Stimulated activated CD8-positive, alpha-beta memory T cell treated with anti-CD3 and anti-CD28 coated beads, Interleukin-12 subunit alpha, Interleukin-12 subunit beta, amount 100 ng/mL, for 24 hours (primary cell): Measurements from ENCODE around the gene RRAD.
A peak's percentile ranks its signal among the peaks of the same experiment; 100 is the strongest.
"Not testable (repeated sequence)": the region's sequence is repeated elsewhere in the genome, so short reads cannot be mapped to it uniquely, and the experiment has no call there.

Source experiments
- DNase-seq: peaks from one replicate; pipeline ENCODE4 v3.0.0-alpha.2; 2020; ENCODE audit errors: extremely low read depth

RRAD gene

DNA sequence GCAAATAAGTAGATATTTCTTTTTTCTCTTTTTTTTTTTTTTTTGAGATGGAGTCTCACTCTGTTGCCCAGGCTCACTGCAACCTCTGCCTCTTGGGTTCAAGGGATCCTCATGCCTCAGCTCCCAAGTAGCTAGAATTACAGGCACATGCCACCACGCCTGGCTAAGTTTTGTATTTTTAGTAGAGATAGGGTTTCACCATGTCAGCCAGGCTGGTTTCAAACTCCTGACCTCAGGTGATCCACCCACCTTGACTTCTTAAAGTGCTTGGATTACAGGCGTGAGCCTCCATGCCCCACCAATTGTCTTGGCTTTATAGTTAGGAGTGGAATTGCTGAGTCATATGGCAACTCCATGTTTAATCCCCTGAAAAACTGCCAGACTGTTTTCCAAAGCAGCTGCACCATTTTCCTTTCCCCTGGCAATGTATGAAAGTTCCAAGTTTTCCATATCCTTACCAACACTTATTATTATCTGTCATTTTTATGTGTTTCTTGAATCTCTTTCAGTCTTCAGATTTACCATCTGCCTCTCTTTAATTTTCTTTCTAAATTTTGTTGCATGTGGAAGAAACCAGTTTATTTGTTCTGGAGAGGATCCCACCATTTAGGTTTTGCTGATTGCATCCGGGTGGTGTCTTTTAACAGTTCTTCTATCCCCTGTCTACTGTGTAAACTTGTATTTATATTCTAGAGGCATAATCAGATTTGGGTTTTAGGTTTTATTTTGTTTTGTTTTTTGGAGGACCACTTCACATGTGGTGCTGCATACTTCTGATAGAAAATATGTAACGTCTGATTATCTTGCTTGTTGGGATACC, 25.8 kb upstream of the RRAD start:
- DNase-seq = no peak

DNA sequence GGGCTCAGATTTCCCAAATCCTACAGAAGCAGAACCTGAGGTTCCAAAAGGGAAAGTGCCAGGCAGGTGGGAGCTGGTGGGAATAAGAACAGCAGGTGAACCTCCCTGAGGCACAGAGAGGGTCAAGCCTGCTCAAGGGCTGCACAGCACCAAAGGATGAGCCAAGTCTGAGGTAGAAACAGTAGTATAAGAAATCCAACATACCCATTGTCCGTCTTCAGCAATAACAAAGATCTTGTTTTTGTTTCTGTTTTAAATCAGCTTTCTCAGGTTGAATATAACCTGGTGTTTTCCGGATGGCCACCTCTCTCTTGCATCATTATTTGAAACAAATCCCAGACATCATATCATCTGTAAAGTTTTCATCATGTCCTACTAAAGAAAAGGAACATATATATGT, 25.1 kb upstream of the RRAD start:
- DNase-seq = no peak

DNA sequence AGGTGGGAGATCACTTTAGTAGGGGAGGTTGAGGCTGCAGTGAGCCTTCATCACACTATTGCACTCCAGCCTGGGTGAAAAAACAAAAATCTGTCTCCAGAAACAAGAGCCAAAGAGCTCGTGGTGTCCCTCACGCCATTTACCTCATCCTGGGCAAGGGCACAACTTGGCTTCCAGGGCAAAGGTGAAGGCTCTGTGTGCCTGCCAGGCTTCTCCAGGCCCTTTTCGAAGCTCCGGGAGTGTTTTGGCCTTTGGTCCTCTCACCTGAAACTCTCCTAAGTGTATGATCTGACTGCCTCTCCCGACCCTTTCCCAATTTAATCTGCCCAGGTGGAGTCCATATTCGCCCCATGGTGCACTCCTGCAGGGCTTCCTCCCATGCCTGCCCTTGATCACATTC, 24.1 kb upstream of the RRAD start:
- no peak for DNase-seq

DNA sequence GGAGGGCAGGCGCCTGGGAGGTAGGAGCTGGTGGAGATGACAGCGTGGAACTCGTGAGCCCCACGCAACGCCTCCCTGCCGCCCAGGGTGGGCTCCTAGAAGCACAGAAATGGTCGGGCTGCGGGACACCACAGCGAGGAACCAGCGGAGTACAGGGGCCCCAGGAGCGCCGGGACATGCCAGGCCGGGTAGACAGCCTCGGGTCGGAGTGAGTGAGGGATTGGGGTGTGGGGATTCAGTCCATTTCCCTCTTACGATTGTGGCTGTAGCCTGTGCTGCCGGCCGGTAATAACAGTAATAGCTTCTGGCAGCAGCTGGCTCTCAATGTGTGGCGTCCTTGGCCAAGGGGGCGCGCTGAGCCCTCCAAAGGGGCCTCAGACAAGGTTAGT, 23.5 kb upstream of the RRAD start:
- DNase-seq = no peak

DNA sequence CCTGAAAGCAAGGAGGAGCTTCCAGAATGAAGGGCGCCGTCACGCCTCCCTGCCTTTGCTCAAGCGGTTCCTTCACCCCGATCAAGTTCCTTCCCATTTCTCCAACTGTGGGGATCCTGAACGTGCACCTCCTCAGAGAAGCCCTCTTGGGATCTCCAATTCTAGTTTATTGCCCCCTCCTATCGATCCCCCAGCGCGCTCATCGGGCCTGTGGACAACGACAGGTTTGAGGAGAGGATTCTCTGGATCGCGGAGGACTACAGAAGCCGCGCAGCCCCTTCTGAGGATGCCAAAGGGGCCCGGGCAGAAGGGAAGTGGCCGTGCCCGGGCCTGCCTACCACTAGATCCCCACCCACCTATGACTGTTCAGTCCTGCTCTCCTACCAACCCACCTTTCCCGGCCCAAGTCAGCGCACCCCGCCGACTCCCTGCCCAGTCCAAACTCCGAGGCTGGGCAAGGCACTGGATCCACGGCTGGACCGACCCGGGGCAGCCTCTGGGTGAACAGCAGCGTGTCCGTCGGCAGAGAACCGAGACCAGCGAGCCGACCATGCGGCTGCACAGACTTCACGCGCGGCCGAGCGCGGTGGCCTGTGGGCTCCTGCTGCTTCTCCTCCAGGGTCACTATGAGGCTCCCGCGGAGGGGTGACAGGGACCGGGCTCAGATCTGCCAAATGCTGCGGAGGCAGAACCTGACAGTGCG, 22.9 kb upstream of the RRAD start:
- no peak for DNase-seq

DNA sequence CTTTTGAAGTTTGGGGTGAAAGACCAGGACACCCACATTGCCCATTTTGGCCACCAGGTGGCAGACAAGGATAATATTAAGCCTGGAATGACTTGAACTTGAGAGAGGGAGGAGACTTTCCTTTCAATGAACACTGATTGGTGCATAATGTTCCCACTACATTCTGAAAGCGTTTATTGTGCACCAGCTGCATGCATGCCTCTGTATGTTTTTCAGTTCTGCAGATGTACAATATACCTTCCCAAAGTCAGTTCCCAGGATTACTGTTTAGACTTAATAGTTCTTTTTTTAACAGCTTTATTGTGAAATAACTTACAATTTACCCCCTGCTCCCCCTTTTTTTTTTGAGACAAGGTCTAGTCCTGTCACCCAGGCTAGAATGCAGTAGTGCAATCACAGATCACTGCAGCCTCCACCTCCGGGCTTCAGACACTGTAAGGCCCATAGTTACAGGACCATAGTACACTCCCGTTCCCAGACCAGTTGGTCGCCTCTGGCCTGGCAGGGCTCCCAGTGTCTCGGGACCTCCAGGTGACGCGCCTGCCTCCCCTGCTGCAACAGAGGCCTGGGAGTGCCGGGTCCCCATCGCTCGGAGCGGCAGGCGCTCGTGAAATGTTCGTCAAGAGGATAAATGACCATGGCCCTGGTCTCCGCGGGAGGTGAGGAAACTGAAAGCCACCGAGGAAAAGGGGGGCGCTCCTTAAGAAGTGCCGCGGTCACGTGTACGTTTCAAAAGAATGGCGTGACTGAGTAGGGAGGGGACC, 22.1 kb upstream of the RRAD start:
- DNase-seq = peak; percentile 52

DNA sequence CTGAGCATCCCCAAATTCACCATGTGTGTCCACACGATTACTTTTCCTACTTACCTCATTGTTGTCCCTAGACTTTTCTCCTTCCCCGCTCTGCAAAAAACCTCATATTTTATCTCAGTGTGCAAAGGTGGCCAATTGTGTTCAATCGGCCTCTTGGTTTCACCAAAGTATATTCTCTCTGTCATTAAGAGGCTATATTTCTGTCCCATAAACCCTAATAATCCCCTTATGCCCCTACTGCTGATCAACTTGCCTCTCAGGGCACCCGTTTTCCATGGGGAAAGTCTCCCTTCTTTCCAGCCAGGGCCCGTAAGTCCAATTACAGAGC, 21.6 kb upstream of the RRAD start:
- no peak for DNase-seq

DNA sequence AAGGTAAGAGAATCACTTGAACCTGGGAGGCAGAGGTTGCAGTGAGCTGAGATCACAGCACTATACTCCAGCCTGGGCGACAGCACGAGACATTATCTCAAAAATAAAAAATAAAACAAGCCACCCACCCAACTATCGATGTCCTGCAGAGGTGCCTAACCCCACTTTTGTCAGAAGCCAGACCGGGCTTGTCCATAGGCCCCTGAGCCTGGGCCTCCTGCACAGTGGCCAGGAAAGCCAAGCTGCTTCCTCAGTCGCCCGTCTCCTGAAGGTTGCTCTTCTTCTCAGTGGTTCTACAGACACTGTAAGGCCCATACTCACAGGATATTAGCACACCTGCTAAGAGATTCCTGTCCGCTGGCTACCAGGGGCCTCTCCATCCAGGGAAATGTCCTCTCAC, 21.2 kb upstream of the RRAD start:
- DNase-seq = no peak

DNA sequence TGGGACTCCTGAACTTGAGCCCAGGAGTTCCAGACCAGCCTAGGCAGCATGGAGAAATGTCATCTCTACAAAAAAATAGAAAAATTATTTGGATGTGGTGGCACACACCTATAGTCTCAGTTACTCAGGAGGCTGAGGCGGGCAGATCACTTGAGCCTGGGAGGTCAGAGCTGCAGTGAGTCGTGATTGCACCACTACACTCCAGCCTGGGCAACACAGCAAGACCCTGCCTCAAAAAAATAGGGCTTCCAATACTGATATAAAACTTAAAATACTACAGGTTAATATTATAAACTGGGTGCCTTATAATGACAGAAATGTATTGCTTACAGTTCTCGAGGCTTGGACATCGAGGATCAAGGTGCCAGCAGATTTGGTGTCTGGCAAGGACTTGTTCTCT, 20.6 kb upstream of the RRAD start:
- DNase-seq = no peak

DNA sequence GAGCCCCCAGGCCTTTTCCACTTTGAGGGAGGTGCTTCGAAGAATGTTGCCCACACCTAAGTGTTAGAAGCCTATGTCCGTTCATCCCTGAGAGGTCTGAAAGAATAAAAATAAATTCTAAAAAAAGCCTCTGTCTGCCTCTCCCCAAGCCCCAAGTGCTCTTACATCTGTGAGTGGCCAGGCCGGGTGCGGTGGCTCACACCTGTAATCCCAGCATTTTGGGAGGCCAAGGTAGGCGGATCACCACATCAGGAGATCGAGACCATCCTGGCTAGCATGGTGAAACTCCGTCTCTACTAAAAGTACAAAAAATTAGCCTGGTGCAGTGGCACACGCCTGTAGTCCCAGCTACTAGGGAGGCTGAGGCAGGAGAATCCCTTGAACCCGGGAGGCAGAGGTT, 19.6 kb upstream of the RRAD start:
- DNase-seq = not testable (repeated sequence)

DNA sequence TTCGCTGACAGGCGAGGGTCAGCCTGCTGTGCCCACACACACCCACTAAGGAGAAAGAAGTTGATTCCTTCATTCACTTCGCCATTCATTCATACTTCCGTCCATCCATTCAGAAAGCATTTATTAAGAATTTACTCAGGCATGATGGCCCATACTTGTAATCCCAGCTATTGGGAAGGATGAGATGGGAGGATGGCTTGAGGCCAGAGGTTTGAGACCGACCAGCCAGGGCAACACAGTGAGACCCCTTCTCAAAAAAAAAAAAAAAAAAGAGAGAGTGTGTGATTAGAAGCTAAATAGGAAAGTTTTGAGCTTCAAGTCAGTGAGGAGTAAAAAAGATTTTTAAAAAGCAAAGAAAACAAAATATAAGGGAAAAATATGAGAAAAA, 18.7 kb upstream of the RRAD start:
- DNase-seq = no peak

DNA sequence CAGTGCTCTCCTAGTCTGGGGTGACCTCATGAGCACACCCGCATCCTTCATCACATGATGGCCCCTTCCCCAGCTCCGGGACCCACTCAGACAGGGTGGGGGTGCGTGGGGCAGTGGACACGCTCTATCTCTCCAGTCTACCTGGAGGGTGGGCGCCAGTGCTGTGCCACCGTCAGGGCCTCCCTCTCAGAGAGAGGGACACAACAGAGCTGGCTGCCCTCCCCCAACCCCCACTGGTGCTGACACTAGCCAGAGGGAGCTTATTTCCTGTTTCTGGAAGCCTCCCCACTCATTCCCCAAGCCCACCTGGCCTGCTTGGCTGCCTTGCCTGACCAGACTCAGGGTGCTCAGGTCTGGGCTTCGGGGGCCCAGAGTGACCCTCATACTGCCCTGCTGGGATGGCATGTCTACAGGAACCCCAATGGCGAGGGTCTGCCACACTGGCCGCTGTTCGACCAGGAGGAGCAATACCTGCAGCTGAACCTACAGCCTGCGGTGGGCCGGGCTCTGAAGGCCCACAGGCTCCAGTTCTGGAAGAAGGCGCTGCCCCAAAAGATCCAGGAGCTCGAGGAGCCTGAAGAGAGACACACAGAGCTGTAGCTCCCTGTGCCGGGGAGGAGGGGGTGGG, 18.2 kb upstream of the RRAD start:
- no peak for DNase-seq

DNA sequence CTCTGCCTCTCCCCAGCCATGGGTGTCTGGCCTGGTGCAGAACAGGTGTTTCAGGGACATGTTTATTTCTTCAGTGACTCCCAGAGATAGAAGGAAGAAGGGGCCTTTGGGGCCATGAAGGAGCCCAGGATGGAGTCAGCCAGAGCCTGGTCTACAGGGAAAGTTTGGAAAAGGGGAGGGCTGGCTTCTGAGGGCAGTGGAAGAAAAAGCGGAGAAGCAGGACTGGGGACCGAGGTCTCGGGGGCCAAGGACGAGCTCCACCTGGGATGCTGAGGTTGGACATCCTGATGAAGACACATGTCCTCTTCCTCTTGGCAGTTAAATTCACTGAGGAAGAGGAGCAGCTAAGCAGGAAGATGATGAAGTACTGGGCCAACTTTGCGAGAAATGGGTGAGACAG, 17.6 kb upstream of the RRAD start:
- DNase-seq = no peak

DNA sequence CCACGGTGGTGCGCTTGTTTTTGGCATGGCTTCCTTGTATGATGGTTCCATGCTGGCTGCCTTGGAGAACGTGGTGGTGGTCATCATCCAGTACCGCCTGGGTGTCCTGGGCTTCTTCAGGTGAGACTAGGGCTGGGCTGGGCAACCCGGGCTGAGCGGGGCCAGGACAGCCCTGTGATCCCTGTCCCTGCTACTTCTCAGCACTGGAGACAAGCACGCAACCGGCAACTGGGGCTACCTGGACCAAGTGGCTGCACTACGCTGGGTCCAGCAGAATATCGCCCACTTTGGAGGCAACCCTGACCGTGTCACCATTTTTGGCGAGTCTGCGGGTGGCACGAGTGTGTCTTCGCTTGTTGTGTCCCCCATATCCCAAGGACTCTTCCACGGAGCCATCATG, 14.9 kb upstream of the RRAD start:
- DNase-seq = no peak

DNA sequence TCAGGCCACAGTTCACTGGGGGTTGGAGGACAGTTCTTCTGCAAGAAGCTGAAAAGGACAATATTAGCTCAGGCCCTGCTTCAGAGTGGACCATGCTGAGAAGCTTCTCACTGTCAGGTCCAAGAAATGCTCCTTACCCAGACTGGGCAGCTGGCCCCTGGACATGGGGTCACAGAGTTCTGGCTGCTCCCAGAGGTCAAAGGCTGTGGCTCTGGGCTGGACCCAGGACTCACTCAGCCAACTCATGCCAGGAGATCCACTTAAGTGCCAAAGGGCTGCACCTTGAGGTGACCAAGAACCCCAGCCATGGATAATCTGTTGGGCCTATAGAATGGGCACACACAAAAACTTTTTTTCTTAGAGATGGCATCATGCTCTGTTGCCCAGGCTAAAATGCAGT, 14.0 kb upstream of the RRAD start:
- no peak for DNase-seq

DNA sequence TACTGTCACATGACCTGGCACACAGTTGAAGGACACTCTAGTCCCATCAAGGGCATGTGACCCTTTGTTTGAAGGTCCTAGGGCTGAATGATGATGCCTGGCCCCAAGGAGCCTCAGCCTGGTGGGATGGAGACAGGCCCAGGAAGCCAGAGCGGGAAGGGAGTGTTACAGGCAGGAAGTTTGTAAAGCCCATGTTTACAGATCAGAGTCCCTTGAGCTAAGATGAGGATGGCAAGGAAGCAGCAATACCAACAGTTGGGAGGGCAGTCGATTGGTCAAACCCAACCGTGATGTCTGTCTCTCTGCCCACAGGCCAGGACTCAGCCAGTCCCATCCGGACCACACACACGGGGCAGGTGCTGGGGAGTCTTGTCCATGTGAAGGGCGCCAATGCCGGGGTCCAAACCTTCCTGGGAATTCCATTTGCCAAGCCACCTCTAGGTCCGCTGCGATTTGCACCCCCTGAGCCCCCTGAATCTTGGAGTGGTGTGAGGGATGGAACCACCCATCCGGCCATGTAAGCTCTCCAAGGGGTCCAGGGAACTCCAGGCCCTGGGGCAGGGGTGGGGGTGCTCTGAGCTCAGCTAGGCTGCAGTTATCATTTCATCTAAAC, 12.5 kb upstream of the RRAD start:
- no peak for DNase-seq

DNA sequence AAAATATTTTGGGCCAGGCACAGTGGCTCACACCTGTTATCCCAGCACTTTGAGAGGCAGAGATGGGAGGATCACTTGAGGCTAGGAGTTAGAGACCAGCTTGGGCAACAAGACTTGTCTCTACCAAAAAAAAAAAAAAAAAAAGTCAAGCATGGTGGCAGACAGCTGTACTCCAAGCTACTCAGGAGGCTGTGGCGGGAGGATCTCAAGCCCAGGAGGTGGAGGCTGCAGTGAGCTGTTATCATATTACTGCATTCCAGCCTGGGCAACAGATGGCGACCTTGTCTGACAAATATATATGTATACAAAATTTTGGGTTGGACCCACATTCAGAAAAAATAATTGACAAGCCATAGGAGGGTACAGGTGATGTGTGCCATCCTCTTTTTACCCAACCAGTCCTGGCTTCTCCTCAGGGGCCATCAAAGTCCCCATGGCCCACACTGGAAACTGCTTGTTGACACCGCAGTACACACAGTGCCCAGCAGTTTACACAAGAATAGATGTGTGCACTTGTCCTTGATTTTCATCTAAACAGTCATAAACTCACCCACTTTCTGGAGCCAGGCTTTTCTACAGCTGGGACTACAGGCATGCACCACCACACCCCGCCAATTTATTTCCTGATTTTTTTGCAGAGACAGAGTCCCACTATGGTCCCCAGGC, 11.7 kb upstream of the RRAD start:
- DNase-seq = no peak

DNA sequence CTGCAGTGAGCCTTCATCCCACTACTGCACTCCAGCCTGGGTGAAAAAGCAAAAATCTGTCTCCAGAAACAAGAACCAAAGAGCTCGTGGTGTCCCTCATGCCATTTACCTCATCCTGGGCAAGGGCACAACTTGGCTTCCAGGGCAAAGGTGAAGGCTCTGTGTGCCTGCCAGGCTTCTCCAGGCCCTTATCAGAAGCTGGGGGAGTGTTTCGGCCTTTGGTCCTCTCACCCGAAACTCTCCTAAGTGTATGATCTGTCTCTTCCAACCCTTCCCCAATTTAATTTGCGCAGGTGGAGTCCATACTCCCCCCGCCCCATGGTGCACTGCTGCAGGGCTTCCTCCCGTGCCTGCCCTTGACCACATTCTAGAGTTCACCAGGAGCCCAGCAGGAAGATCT, 11.1 kb upstream of the RRAD start:
- no peak for DNase-seq

DNA sequence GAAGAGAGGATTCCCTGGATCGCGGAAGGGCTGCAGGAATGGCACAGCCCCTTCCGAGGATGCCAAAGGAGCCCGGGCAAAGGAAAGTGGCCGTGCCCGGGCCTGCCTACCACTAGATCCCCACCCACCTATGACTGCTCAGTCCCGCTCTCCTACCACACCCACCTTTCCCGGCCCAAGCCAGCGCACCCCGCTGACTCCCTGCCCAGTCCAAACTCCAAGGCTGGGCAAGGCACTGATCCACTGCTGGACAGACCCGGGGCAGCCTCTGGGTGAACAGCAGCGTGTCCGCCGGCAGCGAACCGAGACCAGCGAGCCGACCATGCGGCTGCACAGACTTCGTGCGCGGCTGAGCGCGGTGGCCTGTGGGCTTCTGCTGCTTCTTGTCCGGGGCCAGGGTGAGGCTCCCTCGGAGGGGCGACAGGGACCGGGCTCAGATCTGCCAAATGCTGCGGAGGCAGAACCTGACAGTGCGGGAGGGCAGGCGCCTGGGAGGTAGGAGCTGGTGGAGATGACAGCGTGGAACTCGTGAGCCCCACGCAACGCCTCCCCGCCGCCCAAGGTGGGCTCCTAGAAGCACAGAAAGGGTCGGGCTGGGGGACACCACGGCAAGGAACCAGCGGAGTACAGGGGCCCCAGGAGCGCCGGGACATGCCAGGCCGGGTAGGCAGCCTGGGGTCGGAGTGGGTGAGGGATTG, 10.1 kb upstream of the RRAD start, which contains the start of gene CES2:
Gene CES2, plus strand, starts transcription at position 203 of the 698 bp plus-strand sequence. Its CDS starts 120 bp downstream, at position 323.
- DNase-seq = no peak

DNA sequence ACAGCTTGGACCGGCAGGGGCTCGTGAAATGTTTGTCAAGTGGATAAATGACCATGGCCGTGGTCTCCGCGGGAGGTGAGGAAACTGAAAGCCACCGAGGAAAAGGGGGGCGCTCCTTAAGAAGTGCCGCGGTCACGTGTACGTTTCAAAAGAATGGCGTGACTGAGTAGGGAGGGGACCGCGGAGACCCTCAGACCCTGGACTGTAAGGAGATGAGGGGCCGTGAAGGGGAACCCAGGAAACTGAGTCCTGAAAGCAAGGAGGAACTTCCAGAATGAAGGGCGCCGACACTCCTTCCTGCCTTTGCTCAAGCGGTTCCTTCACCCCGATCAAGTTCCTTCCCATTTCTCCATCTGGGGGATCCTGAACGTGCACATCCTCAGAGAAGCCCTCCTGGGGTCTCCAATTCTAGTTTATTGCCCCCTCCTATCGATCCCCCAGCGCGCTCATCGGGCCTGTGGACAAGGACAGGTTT, 9.5 kb upstream of the RRAD start:
- DNase-seq = not testable (repeated sequence)
